ENCODE data around the gene GPR17.

- TF ChIP-seq EZH2 (IDR thresholded peaks at IDR 0.05; ENCODE audit: low read length): no peak
- TF ChIP-seq, protein P1, sequence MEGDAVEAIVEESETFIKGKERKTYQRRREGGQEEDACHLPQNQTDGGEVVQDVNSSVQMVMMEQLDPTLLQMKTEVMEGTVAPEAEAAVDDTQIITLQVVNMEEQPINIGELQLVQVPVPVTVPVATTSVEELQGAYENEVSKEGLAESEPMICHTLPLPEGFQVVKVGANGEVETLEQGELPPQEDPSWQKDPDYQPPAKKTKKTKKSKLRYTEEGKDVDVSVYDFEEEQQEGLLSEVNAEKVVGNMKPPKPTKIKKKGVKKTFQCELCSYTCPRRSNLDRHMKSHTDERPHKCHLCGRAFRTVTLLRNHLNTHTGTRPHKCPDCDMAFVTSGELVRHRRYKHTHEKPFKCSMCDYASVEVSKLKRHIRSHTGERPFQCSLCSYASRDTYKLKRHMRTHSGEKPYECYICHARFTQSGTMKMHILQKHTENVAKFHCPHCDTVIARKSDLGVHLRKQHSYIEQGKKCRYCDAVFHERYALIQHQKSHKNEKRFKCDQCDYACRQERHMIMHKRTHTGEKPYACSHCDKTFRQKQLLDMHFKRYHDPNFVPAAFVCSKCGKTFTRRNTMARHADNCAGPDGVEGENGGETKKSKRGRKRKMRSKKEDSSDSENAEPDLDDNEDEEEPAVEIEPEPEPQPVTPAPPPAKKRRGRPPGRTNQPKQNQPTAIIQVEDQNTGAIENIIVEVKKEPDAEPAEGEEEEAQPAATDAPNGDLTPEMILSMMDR (optimal IDR thresholded peaks at IDR 0.05 in 1 of 3, IDR thresholded peaks at IDR 0.05 in 1 of 3, conservative IDR thresholded peaks at IDR 0.05 in 1 of 3; ENCODE audit: extremely low read depth in 1 of 3, insufficient read depth in 2 of 3, low read length in 3 of 3): no peak
These were observed 16.3 kb upstream of the GPR17 start for GRCh38 chr2:127629637-127630036.

All from keratinocyte (primary cell).